HL-60/S4 (cell line): ENCODE measurements around the gene TBC1D22A.

Source experiments
- in situ Hi-C: fragments of 300-500 bp; cut with MboI; formaldehyde crosslinking; loops from 2 replicates; pipeline ENCODE4 v1.14.3; 2022; ENCODE audit warnings: low sequenced_read_pairs

Gene TBC1D22A

DNA sequence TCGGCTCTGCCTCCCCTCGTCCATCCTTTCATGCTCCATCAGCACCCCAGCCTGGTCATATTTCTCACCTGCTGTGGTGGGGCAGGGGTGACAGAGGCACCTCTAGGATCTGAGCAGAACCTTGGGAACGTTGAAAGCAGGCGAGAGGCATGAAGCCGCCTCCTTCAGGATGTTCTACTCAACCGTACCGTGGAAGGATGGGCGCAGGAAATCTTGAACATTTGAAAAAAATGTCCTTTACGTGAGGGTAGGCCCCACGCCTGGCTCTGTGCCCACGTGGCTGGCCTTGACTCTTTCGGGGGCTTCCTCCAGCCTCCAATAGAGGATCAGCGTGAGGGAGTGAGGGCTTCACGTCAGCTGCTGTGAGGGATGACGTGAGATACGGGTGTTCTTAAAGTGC, 90.7 kb downstream of the TBC1D22A start:
- in situ Hi-C loops, result no loop called here

- in situ Hi-C loops, result no loop called here
Measured at GRCh38 chr22:46854125-46854870, 91.8 kb downstream of the TBC1D22A start.

- in situ Hi-C loops, result no loop called here
Measured at GRCh38 chr22:46855681-46856080, 93.2 kb downstream of the TBC1D22A start.

DNA sequence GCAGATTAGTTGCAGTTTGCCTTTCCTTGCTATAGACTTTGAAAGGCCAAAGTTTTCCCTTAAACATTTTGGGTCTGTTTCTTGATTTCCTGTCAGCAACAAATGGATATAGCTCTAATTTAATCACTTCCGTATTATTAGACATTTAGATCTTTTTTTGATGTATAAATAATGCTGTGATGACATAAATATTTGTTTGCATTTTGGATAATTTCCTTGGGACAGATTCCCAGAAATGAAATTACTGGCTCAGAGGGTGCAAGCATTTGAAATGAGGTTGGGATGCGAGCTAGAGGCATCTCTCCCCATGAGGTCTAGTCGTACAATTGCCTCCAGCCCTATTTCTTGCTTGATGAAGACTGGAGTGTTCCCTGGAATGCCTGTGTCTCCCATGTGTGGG, 94.2 kb downstream of the TBC1D22A start:
- in situ Hi-C loops, result no loop called here

DNA sequence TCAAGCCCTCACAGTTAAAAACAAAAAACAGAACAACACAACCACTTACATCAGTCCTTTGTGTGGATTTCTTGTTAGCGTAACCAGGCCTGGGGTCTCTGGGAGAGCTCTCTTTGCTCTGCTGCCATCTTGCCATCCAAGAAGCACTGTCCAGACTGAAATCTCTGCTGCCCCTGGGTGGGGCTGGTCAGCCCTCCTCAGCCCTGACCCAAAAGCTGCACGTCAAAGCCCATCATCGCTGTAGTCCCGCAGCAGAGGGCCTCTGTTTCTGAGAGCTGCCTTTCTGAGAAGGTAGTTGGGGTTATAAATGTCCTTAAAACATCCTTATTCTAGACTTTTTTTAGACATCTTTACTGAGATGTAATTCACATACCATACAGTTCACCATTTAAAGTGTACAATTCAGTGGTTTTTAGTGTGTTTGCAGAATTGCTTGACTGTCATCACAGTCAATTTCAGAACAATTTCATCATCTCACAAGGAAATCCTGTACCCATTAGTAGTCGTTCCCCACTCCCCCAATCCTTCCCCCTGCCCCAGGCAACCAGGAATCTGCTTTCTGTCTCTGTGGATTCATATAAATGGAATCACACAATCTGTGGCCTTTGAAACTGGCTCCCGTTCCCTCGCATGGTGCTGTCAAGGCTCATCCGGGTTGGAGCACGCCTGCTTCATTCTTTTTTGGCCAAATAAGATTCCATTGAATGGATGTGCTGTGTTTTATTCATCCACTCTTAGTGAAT, 94.9 kb downstream of the TBC1D22A start:
- in situ Hi-C loops, result no loop called here

- in situ Hi-C loops, result no loop called here
Measured at GRCh38 chr22:46857885-46858143, 95.4 kb downstream of the TBC1D22A start.

DNA sequence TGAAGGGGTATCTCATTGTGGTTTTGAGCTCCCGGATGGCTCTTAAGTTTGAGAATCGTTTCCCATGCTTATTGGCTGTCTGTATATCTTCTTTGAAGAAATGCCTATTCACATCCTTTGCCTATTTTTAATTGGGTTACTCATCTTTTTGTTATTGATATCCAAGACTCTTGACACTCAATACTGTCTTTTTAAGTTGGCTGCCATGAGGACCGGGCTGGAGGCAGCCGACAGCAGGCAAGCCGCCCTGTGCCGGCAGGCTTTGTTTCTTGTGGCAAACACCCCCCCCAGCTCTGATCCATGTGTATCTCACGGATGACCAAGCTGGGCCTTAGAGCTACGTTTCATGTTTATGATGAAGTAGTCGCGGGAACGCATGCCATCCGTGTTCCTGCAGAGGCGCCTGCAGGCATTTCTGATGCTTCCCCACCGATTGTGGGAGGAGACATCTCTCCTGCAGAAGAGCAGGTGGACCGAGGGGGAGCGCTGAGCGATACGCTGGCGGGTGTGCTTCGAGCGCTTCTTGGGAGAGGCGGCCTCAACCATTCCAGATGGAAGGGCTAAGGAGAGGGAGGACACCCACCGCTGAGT, 95.8 kb downstream of the TBC1D22A start:
- in situ Hi-C loops, result no loop called here

- in situ Hi-C loops, result no loop called here
Measured at GRCh38 chr22:46860562-46860961, 98.1 kb downstream of the TBC1D22A start.

DNA sequence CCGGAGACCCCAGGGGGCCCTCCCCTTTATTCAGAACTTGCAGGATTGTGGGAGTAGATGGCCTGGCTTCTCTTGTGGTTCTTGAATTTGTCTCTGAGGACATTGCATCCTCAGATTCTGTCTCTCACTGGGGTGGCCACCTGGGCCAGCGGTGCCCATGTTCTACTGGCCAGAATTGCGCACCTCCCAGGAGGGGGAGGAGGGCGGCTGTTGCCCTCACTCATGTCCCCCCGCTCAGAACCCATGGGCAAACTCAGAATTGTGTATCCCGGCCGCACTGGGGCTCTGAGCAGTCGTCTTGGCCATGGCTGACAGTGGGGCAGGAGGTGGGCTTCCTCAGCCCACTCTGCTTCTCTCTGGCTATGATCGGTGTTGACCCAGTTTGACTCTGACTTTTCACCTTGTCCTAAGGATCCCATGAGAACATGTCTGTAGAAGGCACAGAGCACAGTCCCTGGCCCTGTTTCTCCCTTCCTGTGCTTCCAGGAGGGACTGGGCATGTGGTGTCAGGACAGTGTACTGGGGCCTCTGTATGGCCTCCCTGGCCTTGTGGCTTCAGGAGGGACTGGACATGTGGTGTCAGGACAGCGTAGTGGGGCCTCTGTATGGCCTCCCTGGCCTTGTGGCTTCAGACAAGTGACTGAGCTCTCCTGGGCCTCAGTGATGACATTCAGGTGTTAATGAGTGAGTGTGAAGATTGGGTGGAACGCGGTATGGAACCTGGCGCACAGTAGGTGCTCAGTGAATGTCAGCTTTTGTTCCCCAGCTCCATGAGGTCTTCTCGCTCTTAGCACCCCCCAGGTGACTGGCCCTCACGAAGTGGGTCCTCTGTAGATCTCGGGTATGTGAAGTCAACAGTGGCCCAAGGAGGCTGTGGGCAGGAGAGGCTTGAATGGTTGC, 99.3 kb downstream of the TBC1D22A start:
- in situ Hi-C loops, result no loop called here

- in situ Hi-C loops, result no loop called here
Measured at GRCh38 chr22:46862418-46863324, 100.2 kb downstream of the TBC1D22A start.

DNA sequence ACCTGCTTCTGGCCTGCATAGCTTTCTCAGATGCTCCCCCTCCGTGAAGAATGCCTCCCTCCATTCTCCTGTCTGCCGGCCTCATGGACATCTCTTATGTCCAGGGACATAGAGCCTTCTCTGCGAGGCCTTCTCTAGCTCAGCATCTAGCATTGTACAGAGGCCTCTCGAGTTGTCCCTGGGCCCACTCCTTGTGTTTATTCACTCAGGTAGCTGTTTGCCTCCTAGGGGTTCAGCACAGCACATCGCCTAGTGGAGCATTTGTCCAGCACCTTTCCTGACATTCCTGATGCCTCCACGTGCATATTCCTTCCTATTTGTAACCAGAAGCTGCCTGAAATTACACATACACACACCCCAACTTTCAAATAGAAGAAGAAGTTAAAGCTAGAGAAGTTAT, 101.3 kb downstream of the TBC1D22A start:
- in situ Hi-C loops, result no loop called here

DNA sequence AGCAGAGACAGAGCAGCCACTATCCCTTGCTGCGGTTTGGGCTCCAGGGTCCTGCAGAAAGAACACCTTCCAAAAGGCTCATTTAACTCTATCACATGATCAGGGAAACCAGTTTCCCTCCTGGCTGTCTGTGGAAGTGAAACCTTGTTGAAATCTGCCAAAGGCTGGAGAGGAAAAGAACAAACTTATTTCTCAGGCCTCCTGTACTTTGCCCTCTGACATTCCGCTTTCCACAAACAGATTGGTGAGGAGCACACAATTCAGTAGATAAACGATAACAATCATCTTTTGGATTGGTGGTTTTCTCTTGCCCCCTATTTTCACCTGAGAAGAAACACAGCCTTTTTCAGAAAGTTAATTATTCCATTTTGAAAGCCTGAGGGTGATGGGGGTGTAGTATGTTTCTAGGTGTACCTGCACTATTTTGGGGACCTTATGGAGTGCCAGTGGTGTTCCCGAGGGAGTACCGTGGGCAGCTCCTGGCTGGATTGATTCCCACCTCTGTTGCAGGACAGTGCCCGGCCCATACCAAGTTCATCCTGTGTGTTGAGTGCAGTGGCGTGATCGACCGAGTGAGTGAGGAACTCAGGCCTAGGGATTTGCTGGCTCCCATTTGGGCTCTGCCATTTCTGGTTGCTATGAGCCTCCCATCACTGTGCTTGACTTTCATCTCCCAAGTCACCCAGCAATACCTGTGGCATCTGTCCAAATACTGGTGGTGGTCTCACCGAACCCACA, 102.0 kb downstream of the TBC1D22A start:
- in situ Hi-C loops, result no loop called here

- in situ Hi-C loops, result no loop called here
Measured at GRCh38 chr22:46865052-46865434, 102.6 kb downstream of the TBC1D22A start.

DNA sequence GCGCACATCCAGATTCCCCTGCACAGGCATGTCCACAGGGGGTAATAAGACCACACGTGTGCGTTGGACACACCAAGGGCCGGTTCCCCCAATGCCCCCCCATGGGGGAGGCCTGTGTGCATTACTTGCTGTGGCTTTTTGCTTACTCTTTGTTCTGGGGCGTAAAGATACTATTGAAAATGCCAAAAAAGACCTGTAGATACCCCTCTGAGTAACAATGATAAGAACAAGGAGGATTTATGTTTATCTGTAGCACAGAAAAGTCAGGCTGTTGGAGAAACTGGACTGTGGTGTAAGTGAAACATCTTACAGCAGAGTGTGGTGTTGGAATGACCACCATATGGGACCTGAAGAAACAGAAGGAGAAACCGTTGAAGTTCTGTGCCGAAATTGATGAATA, 103.2 kb downstream of the TBC1D22A start:
- in situ Hi-C loops, result no loop called here

DNA sequence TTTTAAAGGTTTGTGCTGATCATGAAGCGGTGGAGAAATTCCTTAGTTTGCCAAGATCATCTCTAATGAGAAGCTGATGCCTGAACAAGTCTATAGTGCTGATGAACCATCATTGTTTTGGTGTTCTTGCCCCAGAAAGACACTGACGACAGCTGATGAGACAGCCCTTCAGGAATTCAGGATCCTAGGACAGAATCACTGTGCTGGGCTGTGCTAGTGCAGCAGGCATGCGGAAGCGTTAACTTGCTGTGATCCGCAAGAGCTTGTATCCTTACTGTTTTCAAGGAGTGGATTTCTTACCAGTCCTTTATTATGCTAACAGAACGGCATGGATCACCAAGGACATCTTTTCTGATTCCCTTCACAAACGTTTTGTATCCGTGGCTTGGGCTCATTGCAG, 104.1 kb downstream of the TBC1D22A start:
- in situ Hi-C loops, result no loop called here

GRCh38 chr22:46867106-46867505, 104.7 kb downstream of the TBC1D22A start:
- in situ Hi-C loops, result no loop called here

DNA sequence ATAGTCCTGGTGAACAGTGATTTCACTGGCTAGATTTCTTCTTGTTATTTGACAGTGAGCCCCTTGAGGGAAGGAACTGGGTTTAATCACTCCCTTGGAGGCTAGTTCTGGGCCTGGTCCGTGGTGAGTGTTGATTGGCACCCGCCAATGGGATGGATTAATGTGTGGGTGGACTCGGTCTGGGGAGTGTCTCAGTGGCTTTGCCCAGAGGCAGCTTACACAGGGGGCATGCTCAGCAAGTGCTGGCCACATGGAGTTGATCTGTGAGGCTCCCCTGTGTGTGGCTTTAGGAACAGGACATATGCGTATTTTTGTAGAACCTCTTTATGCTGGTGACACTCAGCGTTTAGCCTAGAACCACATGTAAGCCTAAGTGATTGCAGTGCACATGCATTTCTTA, 106.9 kb downstream of the TBC1D22A start:
- in situ Hi-C loops, result no loop called here

- in situ Hi-C loops, result no loop called here
Measured at GRCh38 chr22:46869831-46870441, 107.5 kb downstream of the TBC1D22A start.

DNA sequence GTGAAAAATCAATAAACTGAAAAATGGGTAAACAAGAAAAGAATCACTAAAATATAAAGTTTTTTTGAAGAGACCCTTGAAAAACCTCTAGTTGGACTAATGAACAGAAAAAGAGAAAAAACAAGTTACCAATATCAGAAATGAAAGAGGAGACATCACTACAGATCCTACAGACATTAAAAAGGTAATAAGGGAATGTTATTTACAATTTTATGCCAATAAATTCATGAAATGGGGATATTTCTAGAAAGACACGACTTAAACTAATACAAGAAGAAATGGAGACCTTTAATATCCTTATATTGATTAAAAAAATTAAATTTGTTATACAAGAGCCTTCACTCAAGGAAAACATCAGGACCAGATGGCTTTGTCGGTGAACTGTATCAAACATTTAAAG, 109.4 kb downstream of the TBC1D22A start:
- in situ Hi-C loops, result no loop called here
